Measurements from ENCODE around the gene OLFM4. TPM values are rescaled to one million over a fixed set of nuclear protein-coding genes. Genes with fewer than 3 reads are reported as not detected.

The OLFM4 gene
- total and polyA plus RNA-seq, 2 of the 8 experiments (the other 6 are each of a cell fraction or from before 2014, with no cell fraction given) = not detected

- H2BK5ac ChIP-seq (ENCODE audit: low read depth, low read length) = no peak overlapping the region
- H2BK12ac ChIP-seq (ENCODE audit: low read depth, low read length) = no peak overlapping the region
- H3K79me1 ChIP-seq (ENCODE audit: low read depth, low read length) = no peaks in the 10 kb centered on the region
- no peak overlapping the region for H3K9ac ChIP-seq (replicated peaks in 1 of 4; ENCODE audit: extremely low read depth in 1 of 4, low read depth in 3 of 4, low read length in 3 of 4)
- no peak overlapping the region for H3K23ac ChIP-seq (ENCODE audit: insufficient read length)
- no peak overlapping the region for H4K5ac ChIP-seq (ENCODE audit: insufficient read length, low read depth, low read length)
- no peak overlapping the region for H3K4me2 ChIP-seq (ENCODE audit: insufficient read depth in 1 of 2, low read depth in 2 of 2, low read length in 2 of 2)
- no peak for DNase-seq (ENCODE audit: low read depth in 1 of 2, low spot score in 2 of 2)
- FAIRE-seq = no peak
- H3K27me3 ChIP-seq (replicated peaks in 1 of 4; ENCODE audit: control insufficient read depth in 3 of 4, extremely low read depth in 1 of 4, insufficient read depth in 3 of 4, low read length in 3 of 4) = no peaks in the 10 kb centered on the region
- no peak overlapping the region for H2AK5ac ChIP-seq (ENCODE audit: low read depth, low read length)
- H3K27ac ChIP-seq (ENCODE audit: low read depth, low read length) = no peak overlapping the region
- H4K91ac ChIP-seq (replicated peaks; ENCODE audit: insufficient read length, low read length) = no peak overlapping the region
- WGBS, 2 experiments (ENCODE audit: extremely low coverage in 1 of 2, insufficient coverage in 1 of 2, insufficient read length in 1 of 2, insufficient replicate concordance in 2 of 2, low coverage in 1 of 2, low lambda C conversion rate in 2 of 2, missing lambda C conversion rate in 1 of 2) = 89% methylated on average over 3 of the region's 3 CpGs; no CpG with 5 or more reads in 1 of the 2 experiments
- H4K8ac ChIP-seq (ENCODE audit: extremely low read depth, insufficient read depth, low read length) = no peak overlapping the region; the same call in 1 of the 2 replicates
- no peak overlapping the region for H3K56ac ChIP-seq (replicated peaks; ENCODE audit: insufficient read length, low read depth, low read length)
- no peak overlapping the region for H2BK20ac ChIP-seq (ENCODE audit: low read length)
- no peak overlapping the region for H2AFZ ChIP-seq (ENCODE audit: low read length)
- no peak overlapping the region for H2BK15ac ChIP-seq (ENCODE audit: low read length)
- H3K9me3 ChIP-seq (ENCODE audit: insufficient read depth in 2 of 2, low read depth in 1 of 2, low read length in 1 of 2) = no peaks in the 10 kb centered on the region
- no peak overlapping the region for H3K4me3 ChIP-seq (ENCODE audit: extremely low read depth in 1 of 4, insufficient read depth in 2 of 4, low read depth in 3 of 4, low read length in 4 of 4)
- no peaks in the 10 kb centered on the region for H4K20me1 ChIP-seq (replicated peaks in 1 of 2; ENCODE audit: control insufficient read depth in 1 of 2, insufficient read depth in 2 of 2, low read length in 2 of 2)
- no peak overlapping the region for H3K18ac ChIP-seq (ENCODE audit: extremely low read depth, low read length)
- H3K23me2 ChIP-seq (ENCODE audit: low read depth, low read length) = no peaks in the 10 kb centered on the region
- no peaks in the 10 kb centered on the region for H3K79me2 ChIP-seq (ENCODE audit: control insufficient read depth in 1 of 2, insufficient read depth in 2 of 2, low read length in 2 of 2)
- no peaks in the 10 kb centered on the region for H3K4me1 ChIP-seq (replicated peaks in 1 of 4; ENCODE audit: control insufficient read depth in 3 of 4, insufficient read depth in 4 of 4, low read length in 3 of 4)
- CTCF ChIA-PET (ENCODE audit: partially characterized antibody) = interaction anchor here (1.2 to 3.2 kb wide), 6 partner anchors 9 to 161 kb away, joined by 3 to 18 read pairs (median 4); no protein-coding TSS in a partner anchor
- H3K14ac ChIP-seq (ENCODE audit: insufficient read length) = no peak overlapping the region
- H3K36me3 ChIP-seq (ENCODE audit: control insufficient read depth in 2 of 4, insufficient read depth in 4 of 4, low read length in 3 of 4) = no peaks in the 10 kb centered on the region
- POLR2A ChIA-PET (ENCODE audit: partially characterized antibody) = no interaction called here
- H2BK120ac ChIP-seq (replicated peaks; ENCODE audit: low read depth, low read length) = no peak overlapping the region
- no peak overlapping the region for H3K4ac ChIP-seq (replicated peaks; ENCODE audit: insufficient read length, low read depth, low read length)
- TF ChIP-seq ZNF274 (IDR thresholded peaks at IDR 0.05; ENCODE audit: borderline replicate concordance, extremely low read depth, low read length) = no peak
- no peak for TF ChIP-seq SIRT6 (IDR thresholded peaks at IDR 0.05; ENCODE audit: low read length)
- TF ChIP-seq CREB1 (IDR thresholded peaks at IDR 0.05) = no peak
- no peak for TF ChIP-seq NRF1 (IDR thresholded peaks at IDR 0.05; ENCODE audit: low read depth, low read length)
- TF ChIP-seq CHD2 (IDR thresholded peaks at IDR 0.05; ENCODE audit: low read length) = no peak
These were observed 20.7 kb upstream of the OLFM4 start for GRCh38 chr13:53007872-53008271.
